OCI-LY7 (cell line): ENCODE results near the gene CALN1. TPM values are rescaled to one million over a fixed set of nuclear protein-coding genes. Genes with fewer than 3 reads are reported as not detected.

ENCODE experiments used
- BruUV-seq: library from RNA; stranded (reverse); fragments of 400-500 nt; replicated peaks from 2 replicates; lab custom pipeline; 2021; lab: Mats Ljungman, UMichigan
- CTCF ChIA-PET: fragments of 300-600 bp; sonication (Branson Sonifier 250); formaldehyde crosslinking; loops from one replicate; lab custom pipeline; 2022; ENCODE audit warnings: antibody characterized with exemption; ENCODE audit not compliant: unreplicated experiment; lab: Charles Lee
- POLR2A ChIA-PET: fragments of 300-600 bp; sonication (Branson Sonifier 250); formaldehyde crosslinking; loops from one replicate; lab custom pipeline; 2022; ENCODE audit warnings: antibody characterized with exemption; lab: Charles Lee
- DNase-seq: peaks from one replicate; pipeline ENCODE4 v3.0.0-alpha.2; 2015; ENCODE audit warnings: low spot score
- H2AFZ ChIP-seq: fragments of 200-600 bp; sonication (generic), shearing (Covaris generic); 2 replicates; pipeline ENCODE4 v1.6.1; 2014; ENCODE audit warnings: mild to moderate bottlenecking, antibody characterized with exemption, low read length, moderate library complexity
- H3K27ac ChIP-seq: fragments of 200-600 bp; sonication (generic); 2 replicates; pipeline ENCODE4 v1.5.1; 2014; ENCODE audit warnings: mixed run types, low read depth, mild to moderate bottlenecking, moderate library complexity, low read length, inconsistent platforms; ENCODE audit not compliant: poor library complexity, severe bottlenecking
- H3K36me3 ChIP-seq: fragments of 200-600 bp; sonication (generic); 2 replicates; pipeline ENCODE4 v1.6.1; 2014; ENCODE audit warnings: mild to moderate bottlenecking, antibody characterized with exemption, low read length, moderate library complexity, mixed read lengths; ENCODE audit not compliant: insufficient read depth
- H3K4me1 ChIP-seq: fragments of 200-600 bp; sonication (generic); 2 replicates; pipeline ENCODE4 v1.5.1; 2014; ENCODE audit warnings: mild to moderate bottlenecking, low read length; ENCODE audit not compliant: insufficient read depth, poor library complexity, severe bottlenecking
- H3K4me2 ChIP-seq: fragments of 200-600 bp; sonication (generic); 2 replicates; pipeline ENCODE4 v1.6.1; 2014; ENCODE audit warnings: mild to moderate bottlenecking, low read length
- H3K4me3 ChIP-seq: fragments of 200-600 bp; sonication (generic); 2 replicates; pipeline ENCODE4 v1.5.1; 2014; ENCODE audit warnings: mild to moderate bottlenecking, low read depth, low read length; ENCODE audit not compliant: poor library complexity, severe bottlenecking
- H3K79me2 ChIP-seq: fragments of 200-600 bp; sonication (generic); 2 replicates; pipeline ENCODE4 v1.6.1; 2016; ENCODE audit warnings: low read depth, mild to moderate bottlenecking, low read length, moderate library complexity, mixed read lengths; ENCODE audit not compliant: insufficient read depth
- H3K9me2 ChIP-seq: fragments of 200-600 bp; sonication (generic); 2 replicates; pipeline ENCODE4 v1.6.1; 2016; ENCODE audit warnings: mild to moderate bottlenecking, low read length, mixed read lengths; ENCODE audit not compliant: insufficient read depth
- H3K9me3 ChIP-seq: fragments of 200-600 bp; sonication (generic); 2 replicates; pipeline ENCODE4 v1.6.1; 2014; ENCODE audit warnings: mild to moderate bottlenecking, mixed run types, low read length, mixed read lengths
- H4K20me1 ChIP-seq: fragments of 200-600 bp; sonication (generic); 2 replicates; pipeline ENCODE4 v1.6.1; 2014; ENCODE audit warnings: mild to moderate bottlenecking, antibody characterized with exemption, low read length, moderate library complexity, mixed read lengths; ENCODE audit not compliant: insufficient read depth
- EZH2phosphoT487 ChIP-seq: fragments of 200-600 bp; sonication (generic); IDR thresholded peaks from 2 replicates; pipeline ENCODE4 v1.6.1; 2018; ENCODE audit warnings: low read depth, borderline replicate concordance, mild to moderate bottlenecking, mixed run types, antibody characterized with exemption, low read length, moderate library complexity, mixed read lengths
- intact Hi-C: fragments of 100-400 bp; cut with micrococcal nuclease; formaldehyde crosslinking; loops from one replicate; pipeline ENCODE4 v1.10.0; 2022; ENCODE audit not compliant: unreplicated experiment
- total RNA-seq, 2 experiments: library from RNA; depleted of rRNA in 1 of 2; stranded (reverse); fragments of >200 nt in 1 of 2; shearing (Covaris generic) in 1 of 2; gene quantifications; 2 replicates each; pipeline ENCODE4 v1.2.3, GENCODE V29; 2014 to 2022
- TF ChIP-seq, protein P1 (sequence below): fragments of 200-600 bp; sonication (generic); conservative IDR thresholded peaks from 2 replicates; pipeline ENCODE4 v1.5.1; 2014; ENCODE audit warnings: mild to moderate bottlenecking, antibody characterized with exemption, low read length, moderate library complexity, mixed read lengths

CALN1 gene
- total RNA-seq, 2 experiments from 2014 or later = not detected

DNA sequence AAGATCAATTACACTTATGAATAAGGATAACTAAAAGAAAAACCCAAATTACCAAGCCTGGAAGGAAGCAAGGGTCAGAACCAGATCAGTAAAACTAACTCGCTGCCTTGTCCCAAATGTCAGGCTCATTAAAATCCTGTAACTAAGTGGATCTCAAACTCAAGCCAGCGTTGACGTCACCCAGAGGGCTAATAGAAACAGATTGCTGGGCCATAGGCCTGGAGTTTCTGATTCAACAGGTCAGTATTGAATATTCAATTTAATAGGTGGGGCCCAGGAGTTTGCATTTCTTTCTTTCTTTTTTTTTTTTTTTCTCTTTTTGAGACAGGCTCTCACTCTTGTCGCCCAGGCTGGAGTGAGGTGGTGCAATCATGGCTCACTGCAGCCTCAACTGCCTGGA is 397.0 kb downstream of the CALN1 start:
- BruUV-seq = no TSS peak
- H3K27ac ChIP-seq = no peak overlapping the region
- H3K79me2 ChIP-seq = no peaks in the 10 kb centered on the region
- no peak overlapping the region for H3K4me2 ChIP-seq
- no peak overlapping the region for H3K4me3 ChIP-seq
- no peaks in the 10 kb centered on the region for H3K9me2 ChIP-seq
- DNase-seq = no peak
- no peaks in the 10 kb centered on the region for H4K20me1 ChIP-seq
- CTCF ChIA-PET = no interaction called here
- no peak for TF ChIP-seq EZH2phosphoT487
- TF ChIP-seq, protein P1, sequence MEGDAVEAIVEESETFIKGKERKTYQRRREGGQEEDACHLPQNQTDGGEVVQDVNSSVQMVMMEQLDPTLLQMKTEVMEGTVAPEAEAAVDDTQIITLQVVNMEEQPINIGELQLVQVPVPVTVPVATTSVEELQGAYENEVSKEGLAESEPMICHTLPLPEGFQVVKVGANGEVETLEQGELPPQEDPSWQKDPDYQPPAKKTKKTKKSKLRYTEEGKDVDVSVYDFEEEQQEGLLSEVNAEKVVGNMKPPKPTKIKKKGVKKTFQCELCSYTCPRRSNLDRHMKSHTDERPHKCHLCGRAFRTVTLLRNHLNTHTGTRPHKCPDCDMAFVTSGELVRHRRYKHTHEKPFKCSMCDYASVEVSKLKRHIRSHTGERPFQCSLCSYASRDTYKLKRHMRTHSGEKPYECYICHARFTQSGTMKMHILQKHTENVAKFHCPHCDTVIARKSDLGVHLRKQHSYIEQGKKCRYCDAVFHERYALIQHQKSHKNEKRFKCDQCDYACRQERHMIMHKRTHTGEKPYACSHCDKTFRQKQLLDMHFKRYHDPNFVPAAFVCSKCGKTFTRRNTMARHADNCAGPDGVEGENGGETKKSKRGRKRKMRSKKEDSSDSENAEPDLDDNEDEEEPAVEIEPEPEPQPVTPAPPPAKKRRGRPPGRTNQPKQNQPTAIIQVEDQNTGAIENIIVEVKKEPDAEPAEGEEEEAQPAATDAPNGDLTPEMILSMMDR = no peak
- no peaks in the 10 kb centered on the region for H3K9me3 ChIP-seq
- intact Hi-C loops = no loop called here
- H3K36me3 ChIP-seq = no peaks in the 10 kb centered on the region
- H2AFZ ChIP-seq = no peak overlapping the region
- POLR2A ChIA-PET = no interaction called here
- H3K4me1 ChIP-seq = no peaks in the 10 kb centered on the region

DNA sequence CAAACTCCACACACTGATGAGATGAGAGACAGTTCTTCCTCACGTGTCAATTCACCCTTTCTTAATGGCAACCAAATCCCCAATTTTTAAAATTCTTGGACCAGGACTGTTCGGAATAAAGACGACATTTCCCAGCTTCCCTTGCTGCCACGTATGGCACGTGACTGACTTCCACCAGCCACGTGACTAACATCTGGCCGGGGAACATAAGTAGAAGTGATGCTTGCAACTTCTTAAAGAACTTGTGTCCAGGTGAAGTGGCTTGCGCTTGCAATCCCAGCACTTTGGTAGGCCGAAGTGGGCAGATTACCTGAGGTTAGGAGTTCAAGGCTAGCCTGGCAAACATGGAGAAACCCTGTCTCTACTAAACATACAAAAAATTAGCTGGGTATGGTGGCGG is 405.1 kb downstream of the CALN1 start:
- Histone ChIP-seq H3K9me3 (no peaks in the 10 kb centered on the region), H3K27ac (no peak overlapping the region), H3K36me3 (no peaks in the 10 kb centered on the region), H3K79me2 (no peaks in the 10 kb centered on the region), H4K20me1 (no peaks in the 10 kb centered on the region), H2AFZ (no peak overlapping the region), H3K9me2 (no peaks in the 10 kb centered on the region), H3K4me3 (no peak overlapping the region), H3K4me2 (no peak overlapping the region), H3K4me1 (no peaks in the 10 kb centered on the region)
- DNase-seq = no peak
- TF ChIP-seq, protein P1 = no peak
- no peak for TF ChIP-seq EZH2phosphoT487
- ChIA-PET CTCF (no interaction called here), POLR2A (no interaction called here)
- BruUV-seq = no TSS peak
- intact Hi-C loops = no loop called here

DNA sequence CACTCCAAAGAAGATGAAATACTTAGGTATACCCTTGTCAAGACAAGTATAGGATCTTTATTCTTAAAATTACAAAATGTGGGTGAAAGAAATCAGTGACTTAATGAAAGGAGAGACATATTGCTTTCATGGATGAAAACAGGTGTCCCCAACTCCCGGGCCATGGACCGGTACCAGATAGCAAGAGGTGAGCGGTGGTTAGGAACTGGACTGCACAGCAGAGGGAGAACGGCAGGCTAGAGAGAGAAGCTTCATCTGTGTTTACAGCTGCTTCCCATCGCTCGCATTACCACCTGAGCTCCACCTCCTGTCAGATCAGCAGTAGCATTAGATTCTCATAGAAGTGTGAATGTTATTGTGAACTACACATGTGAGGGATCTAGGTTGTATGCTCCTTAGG is 408.9 kb downstream of the CALN1 start:
- Histone ChIP-seq H3K4me2 (no peak overlapping the region), H3K27ac (no peak overlapping the region), H3K9me2 (no peaks in the 10 kb centered on the region), H3K4me3 (no peak overlapping the region), H3K4me1 (no peaks in the 10 kb centered on the region), H2AFZ (no peak overlapping the region), H3K36me3 (no peaks in the 10 kb centered on the region), H3K79me2 (no peaks in the 10 kb centered on the region), H3K9me3 (no peaks in the 10 kb centered on the region), H4K20me1 (no peaks in the 10 kb centered on the region)
- BruUV-seq = no TSS peak
- CTCF ChIA-PET = no interaction called here
- DNase-seq = no peak
- intact Hi-C loops = no loop called here
- POLR2A ChIA-PET = no interaction called here
- no peak for TF ChIP-seq EZH2phosphoT487
- TF ChIP-seq, protein P1 = no peak
